GM19035 (cell line): ENCODE data around the gene EFNA4.

Experiments used
- ATAC-seq: cut with Tn5 transposase; IDR thresholded peaks from one replicate; pipeline ENCODE4 v1.9.1; 2021; ENCODE audit not compliant: unreplicated experiment

The EFNA4 gene

GRCh38 chr1:155085504-155086127 is 22.1 kb downstream of the EFNA4 start:
- ATAC-seq = no peak

DNA sequence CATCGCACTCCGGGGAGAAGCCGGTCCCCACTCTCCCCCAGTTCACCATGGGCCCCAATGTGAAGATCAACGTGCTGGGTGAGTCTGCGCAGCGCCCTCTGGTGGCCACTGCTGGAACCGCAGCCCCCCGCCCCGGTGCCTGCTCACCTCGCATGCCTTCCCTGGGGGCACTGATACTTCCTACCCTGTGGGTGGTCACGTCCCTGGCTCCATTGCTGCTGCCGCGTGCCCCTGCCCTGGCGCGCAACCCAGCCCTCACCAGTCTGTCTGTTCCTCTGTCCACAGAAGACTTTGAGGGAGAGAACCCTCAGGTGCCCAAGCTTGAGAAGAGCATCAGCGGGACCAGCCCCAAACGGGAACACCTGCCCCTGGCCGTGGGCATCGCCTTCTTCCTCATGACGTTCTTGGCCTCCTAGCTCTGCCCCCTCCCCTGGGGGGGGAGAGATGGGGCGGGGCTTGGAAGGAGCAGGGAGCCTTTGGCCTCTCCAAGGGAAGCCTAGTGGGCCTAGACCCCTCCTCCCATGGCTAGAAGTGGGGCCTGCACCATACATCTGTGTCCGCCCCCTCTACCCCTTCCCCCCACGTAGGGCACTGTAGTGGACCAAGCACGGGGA is 22.7 kb downstream of the EFNA4 start:
- ATAC-seq = no peak

GRCh38 chr1:155086856-155087535 is 23.5 kb downstream of the EFNA4 start:
- ATAC-seq = no peak

- ATAC-seq = no peak
Observed at GRCh38 chr1:155091071-155092051, 27.8 kb downstream of the EFNA4 start.

DNA sequence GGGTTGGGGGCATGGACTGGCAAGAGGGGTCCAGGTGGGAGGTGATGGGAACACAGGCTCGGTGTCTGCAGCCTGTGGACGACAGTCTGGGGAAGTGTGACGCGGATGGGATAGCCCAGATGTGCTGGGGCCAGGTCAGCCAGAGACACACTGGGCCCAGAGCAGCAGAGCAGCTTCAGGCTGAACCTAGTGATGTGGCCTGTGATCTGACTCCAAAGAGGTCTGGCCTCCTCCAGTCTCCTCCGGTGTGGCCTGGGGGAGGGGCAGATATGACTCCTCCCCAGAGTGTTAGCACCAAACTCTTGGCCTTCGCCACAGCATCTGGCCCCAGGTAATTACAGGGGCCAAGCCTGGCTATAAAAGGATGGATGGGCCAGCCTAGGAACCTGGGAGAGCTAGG is 28.6 kb downstream of the EFNA4 start:
- no peak for ATAC-seq

- no peak for ATAC-seq
Observed at GRCh38 chr1:155092641-155093040, 29.1 kb downstream of the EFNA4 start.

DNA sequence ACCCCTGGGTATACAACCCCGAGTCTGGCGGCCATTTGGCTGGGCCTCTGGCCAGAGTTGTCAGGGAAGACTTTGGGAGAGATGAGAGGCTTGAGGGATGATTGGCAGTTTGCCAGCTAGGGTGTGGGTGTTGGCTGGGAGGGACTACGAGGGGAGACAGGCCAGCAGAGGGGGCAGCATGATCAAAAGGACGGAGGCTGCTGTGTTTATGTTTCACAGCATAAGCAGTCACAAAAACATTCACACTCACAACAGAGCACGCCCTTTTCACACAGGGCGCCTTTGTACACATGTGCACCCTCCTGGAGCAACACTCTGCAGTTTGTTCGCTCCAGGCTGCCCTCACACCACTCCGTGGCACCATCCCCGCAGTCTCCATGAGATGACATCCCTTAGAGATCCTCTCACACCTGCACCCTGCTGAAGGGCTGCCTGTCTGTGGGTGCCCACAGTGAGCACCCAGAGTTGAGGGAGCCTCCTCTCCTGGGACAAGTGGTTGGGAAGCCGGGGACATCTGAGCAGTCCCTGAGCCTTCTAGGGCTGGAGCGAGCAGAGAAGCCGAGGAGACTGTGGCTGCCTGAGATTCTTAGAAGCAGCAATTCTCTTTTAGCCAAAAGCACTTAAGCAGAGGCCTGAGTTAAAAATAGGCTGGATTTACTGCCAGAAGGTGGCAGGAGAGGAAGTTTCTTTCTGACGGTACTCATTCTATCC is 30.5 kb downstream of the EFNA4 start:
- ATAC-seq = no peak

DNA sequence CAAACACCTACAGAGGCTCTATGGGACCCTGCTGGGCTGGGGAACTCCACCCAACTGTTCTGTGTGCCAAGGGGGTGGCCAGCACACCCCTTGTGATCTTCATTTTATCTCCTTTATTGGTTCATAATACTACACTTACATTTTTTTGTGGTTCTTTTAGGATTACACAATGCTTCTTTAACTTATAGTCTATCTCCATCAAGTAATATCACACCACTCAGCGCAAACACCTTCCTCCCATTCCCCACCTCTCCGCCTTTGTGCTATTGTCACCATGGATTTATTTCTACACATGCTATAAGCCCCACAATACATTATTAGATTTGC is 31.0 kb downstream of the EFNA4 start:
- ATAC-seq = no peak

DNA sequence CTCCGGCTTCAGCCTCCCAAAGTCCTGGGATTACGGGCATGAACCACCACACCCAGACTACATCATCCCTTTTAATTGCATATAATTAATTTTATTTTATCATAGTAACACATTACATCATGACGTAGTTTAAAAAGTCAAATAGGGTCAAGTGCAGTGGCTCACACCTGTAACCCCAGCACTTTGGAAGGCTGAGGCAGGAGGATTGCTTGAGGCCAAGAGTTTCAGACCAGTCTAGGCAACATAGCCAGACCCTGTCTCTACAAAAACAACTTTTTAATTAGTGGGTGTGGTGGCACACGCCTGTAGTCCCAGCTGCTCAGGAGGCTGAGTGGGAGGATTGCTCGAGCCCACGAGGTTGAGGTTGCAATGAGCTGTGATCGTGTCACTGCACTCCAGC is 35.8 kb downstream of the EFNA4 start:
- no peak for ATAC-seq

DNA sequence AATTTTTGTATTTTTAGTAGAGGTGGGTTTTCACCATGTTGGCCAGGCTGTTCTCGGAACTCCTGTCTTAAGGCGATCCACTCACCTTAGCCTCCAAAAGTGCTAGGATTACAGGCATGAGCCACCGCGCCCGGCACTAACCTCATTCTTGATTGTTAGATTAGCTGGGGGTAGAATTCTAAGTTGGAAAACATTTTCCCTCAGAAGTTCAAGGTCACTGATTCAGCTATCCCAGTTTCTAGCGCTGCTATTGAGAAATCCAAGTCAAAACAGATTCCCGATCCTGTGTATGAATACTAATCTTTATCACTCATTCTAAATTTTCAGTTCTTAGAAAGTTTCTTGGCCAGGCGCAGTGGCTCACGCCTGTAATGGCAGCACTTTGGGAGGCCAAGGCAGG is 39.8 kb downstream of the EFNA4 start:
- ATAC-seq = no peak

GRCh38 chr1:155104605-155105534 is 41.3 kb downstream of the EFNA4 start:
- ATAC-seq = no peak

DNA sequence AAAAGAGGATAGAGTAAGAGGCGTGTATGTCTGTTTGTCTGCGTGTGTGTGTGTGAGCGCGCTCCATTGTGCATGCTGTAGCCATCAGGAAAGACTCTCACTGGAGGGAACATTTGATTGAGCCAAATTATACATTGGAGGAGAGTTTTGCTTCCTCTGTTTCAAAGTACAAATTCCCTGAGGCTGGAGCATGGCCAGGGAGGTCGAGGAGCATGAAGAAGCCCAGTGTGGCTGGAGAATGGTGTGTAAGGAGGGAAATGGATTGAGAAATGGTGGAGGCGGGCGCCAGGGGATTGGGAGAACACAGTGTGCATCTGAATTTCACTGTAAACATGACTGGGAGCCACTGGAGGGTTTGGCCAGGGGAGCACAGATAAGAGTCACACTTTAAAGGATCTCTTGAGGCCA is 42.1 kb downstream of the EFNA4 start:
- no peak for ATAC-seq

GRCh38 chr1:155106862-155107261 is 43.3 kb downstream of the EFNA4 start:
- no peak for ATAC-seq

GRCh38 chr1:155107309-155108264 is 44.0 kb downstream of the EFNA4 start:
- no peak for ATAC-seq

DNA sequence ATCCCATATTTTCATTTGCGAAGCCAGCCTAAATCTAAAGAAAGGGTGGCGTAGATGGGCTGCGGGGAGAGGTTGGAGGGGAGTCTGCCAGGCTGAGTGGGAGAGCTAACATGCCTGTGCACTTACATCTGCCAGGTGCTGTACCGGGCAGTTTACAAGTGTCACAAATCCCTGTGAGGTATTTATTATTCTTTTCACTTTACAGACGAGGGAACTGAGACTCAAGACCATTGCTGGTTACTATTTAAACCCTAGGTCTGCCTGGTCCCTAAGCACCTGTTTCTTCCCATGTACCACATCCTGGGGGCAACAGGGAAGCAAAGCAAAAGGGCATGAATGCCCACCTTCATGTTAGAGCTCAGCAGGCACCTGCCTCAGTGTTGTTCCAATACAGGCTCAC is 44.8 kb downstream of the EFNA4 start:
- no peak for ATAC-seq

DNA sequence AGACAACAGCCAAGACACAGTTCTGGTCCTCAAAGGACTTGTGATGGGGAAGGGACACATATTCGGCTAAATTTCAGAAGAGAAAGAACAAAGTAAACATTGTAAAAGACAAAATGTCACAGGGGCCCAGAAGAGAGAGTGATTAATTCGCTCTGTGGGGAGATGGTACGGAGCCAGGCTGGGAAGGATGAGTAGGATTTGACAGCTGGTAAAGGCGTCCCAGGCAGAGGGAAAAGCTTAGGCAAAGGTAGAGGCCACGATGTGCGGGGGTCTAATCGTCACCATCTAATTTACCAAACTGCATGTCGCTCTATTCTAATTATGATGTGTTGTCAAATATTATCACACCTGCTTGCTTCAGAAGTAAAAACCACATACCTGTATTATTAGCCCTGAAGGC is 46.8 kb downstream of the EFNA4 start:
- ATAC-seq = no peak

- no peak for ATAC-seq
Observed at GRCh38 chr1:155110826-155111225, 47.3 kb downstream of the EFNA4 start.

DNA sequence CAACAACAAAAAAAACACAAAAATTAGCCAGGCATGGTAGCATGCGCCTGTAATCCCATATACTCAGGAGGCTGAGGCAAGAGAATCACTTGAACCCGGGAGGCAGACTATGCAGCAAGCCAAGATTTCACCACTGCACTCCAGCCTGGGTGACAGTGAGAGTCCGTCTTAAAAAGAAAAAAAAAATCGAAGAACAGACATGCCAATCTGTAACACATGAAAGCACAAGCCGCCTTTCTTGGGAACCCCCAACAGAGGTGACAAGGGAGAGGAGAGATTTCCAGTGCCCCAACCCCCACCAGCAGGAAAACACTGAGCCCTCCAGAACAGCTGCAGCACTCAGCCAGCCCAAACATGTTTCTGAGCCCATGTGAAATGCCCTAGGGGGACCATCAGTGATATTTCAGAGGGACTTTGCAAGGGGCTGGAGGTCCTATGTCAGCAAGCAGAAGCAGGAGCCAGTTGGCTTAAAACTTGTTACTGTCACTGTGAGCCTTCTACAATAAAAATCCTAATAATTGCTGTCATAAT is 50.0 kb downstream of the EFNA4 start:
- no peak for ATAC-seq
